Renal pelvis (tissue), 12 donors: ENCODE results near the gene SIK3. TPM values are rescaled to one million over a fixed set of nuclear protein-coding genes. Genes with fewer than 3 reads are reported as not detected.
A peak's percentile ranks its signal among the peaks of the same experiment; 100 is the strongest.
"Not testable (repeated sequence)": the region's sequence is repeated elsewhere in the genome, so short reads cannot be mapped to it uniquely, and the experiment has no call there.

Experiments used
- DNase-seq: peaks from one replicate; pipeline ENCODE4 v3.0.0-alpha.2; 2013
- long read RNA-seq, 16 experiments: transcript quantifications; one replicate each; lab custom pipeline, GENCODE V29; 2026
- polyA plus RNA-seq, 3 donors: library from polyadenylated mRNA; unstranded; fragments of 120-200 nt; gene quantifications; one replicate each; pipeline ENCODE4 v1.2.1, GENCODE V29; 2013; ENCODE audit not compliant: insufficient read length in 3 of 3

The SIK3 gene
- polyA plus RNA-seq, result 10 to 100 TPM; 34.9 to 46.3 (median 45.6) TPM
- long read RNA-seq, donor 1, result 0 reads
- long read RNA-seq, donor 2, result 0 reads
- long read RNA-seq, donor 3, result 0 reads
- long read RNA-seq, donor 4, full-length matches to known transcripts, result 3 of 3 reads
- long read RNA-seq, donor 4, partial matches to known transcripts, result 0 of 3 reads
- long read RNA-seq, donor 4, other reads (novel, unspliced or antisense), result 0 of 3 reads
- long read RNA-seq, donor 5, result 0 reads
- long read RNA-seq, donor 6, partial matches to known transcripts, result 0 of 1 reads
- long read RNA-seq, donor 6, other reads (novel, unspliced or antisense), result 0 of 1 reads
- long read RNA-seq, donor 7, partial matches to known transcripts, result 0 of 1 reads
- long read RNA-seq, donor 7, other reads (novel, unspliced or antisense), result 0 of 1 reads
- long read RNA-seq, donor 8, result 0 reads
- long read RNA-seq, donor 9, result 0 reads
- long read RNA-seq, donor 10, partial matches to known transcripts, result 6 of 6 reads
- long read RNA-seq, donor 10, other reads (novel, unspliced or antisense), result 0 of 6 reads
- long read RNA-seq, donor 11, partial matches to known transcripts, result 5 of 7 reads
- long read RNA-seq, donor 11, other reads (novel, unspliced or antisense), result 0 of 7 reads
- long read RNA-seq, donor 12, full-length matches to known transcripts, result 1 of 1 reads
- long read RNA-seq, donor 12, partial matches to known transcripts, result 0 of 1 reads
- long read RNA-seq, donor 12, other reads (novel, unspliced or antisense), result 0 of 1 reads
- long read RNA-seq, donor 13, partial matches to known transcripts, result 5 of 5 reads
- long read RNA-seq, donor 13, other reads (novel, unspliced or antisense), result 0 of 5 reads
- long read RNA-seq, donor 14, result 0 reads
- long read RNA-seq, donor 15, result 0 reads
- long read RNA-seq, donor 16, partial matches to known transcripts, result 5 of 5 reads
- long read RNA-seq, donor 16, other reads (novel, unspliced or antisense), result 0 of 5 reads

- DNase-seq, result peak; percentile 91
Measured at GRCh38 chr11:117098269-117099232, at the start of gene SIK3. Gene SIK3 (minus strand): TSS chr11:117098428. CDS start chr11:117098415, 13 bp downstream.

GRCh38 chr11:117146521-117146920 is 48.3 kb upstream of the SIK3 start:
- no peak for DNase-seq

GRCh38 chr11:117145393-117145761 is 47.1 kb upstream of the SIK3 start:
- DNase-seq, result peak; percentile 81

- peak; percentile 45 for DNase-seq
Measured at GRCh38 chr11:117144477-117145392, 46.5 kb upstream of the SIK3 start.

GRCh38 chr11:117143871-117144476 is 45.7 kb upstream of the SIK3 start, which contains the start of gene PAFAH1B2:
Gene PAFAH1B2 (plus strand): TSS chr11:117144287. CDS start chr11:117152448, 8,161 bp downstream.
- peak; percentile 95 for DNase-seq

GRCh38 chr11:117143390-117143789 is 45.2 kb upstream of the SIK3 start:
- peak; percentile 36 for DNase-seq

GRCh38 chr11:117137223-117138086 is 39.2 kb upstream of the SIK3 start:
- not testable (repeated sequence) for DNase-seq

- not testable (repeated sequence) for DNase-seq
Measured at GRCh38 chr11:117134979-117135378, 36.8 kb upstream of the SIK3 start.

GRCh38 chr11:117134431-117134830 is 36.2 kb upstream of the SIK3 start:
- DNase-seq, result no peak

GRCh38 chr11:117130879-117131278 is 32.7 kb upstream of the SIK3 start:
- no peak for DNase-seq

GRCh38 chr11:117130396-117130795 is 32.2 kb upstream of the SIK3 start:
- DNase-seq, result not testable (repeated sequence)

- DNase-seq, result no peak
Measured at GRCh38 chr11:117128289-117128688, 30.1 kb upstream of the SIK3 start.

GRCh38 chr11:117127171-117127901 is 29.1 kb upstream of the SIK3 start:
- no peak for DNase-seq

- DNase-seq, result no peak
Measured at GRCh38 chr11:117126223-117126965, 28.2 kb upstream of the SIK3 start.

GRCh38 chr11:117122556-117122955 is 24.3 kb upstream of the SIK3 start:
- no peak for DNase-seq

GRCh38 chr11:117121176-117121575 is 22.9 kb upstream of the SIK3 start:
- DNase-seq, result no peak

GRCh38 chr11:117117681-117118080 is 19.5 kb upstream of the SIK3 start:
- no peak for DNase-seq
